Neutrophil (primary cell): ENCODE measurements around the gene CCNB1IP1.

ENCODE experiments used
- H3K27ac ChIP-seq: fragments of 200-600 bp; sonication (generic); 2 replicates; pipeline ENCODE4 v1.5.1; 2016; ENCODE audit warnings: mild to moderate bottlenecking, moderate library complexity
- H3K27me3 ChIP-seq: fragments of 200-600 bp; sonication (generic); 2 replicates; pipeline ENCODE4 v1.6.0; 2016; ENCODE audit warnings: mild to moderate bottlenecking
- H3K36me3 ChIP-seq: fragments of 200-600 bp; sonication (generic); 2 replicates; pipeline ENCODE4 v1.5.1; 2017
- H3K4me1 ChIP-seq, 2 experiments: fragments of 200-600 bp in 1 of 2; sonication (generic) in 1 of 2; 1 replicate in 1 of 2; 2 replicates in 1 of 2; pipeline versions ENCODE4 v1.5.1 to v1.6.1; 2013 to 2016; ENCODE audit warnings: low read depth in 1 of 2, low read length in 1 of 2, mild to moderate bottlenecking in 1 of 2, moderate library complexity in 1 of 2; ENCODE audit not compliant: control insufficient read depth in 1 of 2, insufficient read depth in 1 of 2
- H3K4me3 ChIP-seq, 2 experiments: fragments of 200-600 bp in 1 of 2; sonication (generic) in 1 of 2; 1 replicate in 1 of 2; 2 replicates in 1 of 2; pipeline ENCODE4 v1.5.1; 2013 to 2016; ENCODE audit warnings: low read depth in 1 of 2, low read length in 1 of 2, mild to moderate bottlenecking in 1 of 2, moderate library complexity in 1 of 2
- H3K9me3 ChIP-seq: fragments of 200-600 bp; sonication (generic); 2 replicates; pipeline ENCODE4 v1.5.1; 2016
- TF ChIP-seq, protein P1 (sequence below): fragments of 200-600 bp; sonication (generic); IDR thresholded peaks from 2 replicates; pipeline ENCODE4 v1.5.1; 2016; ENCODE audit warnings: antibody characterized with exemption

CCNB1IP1 gene

DNA sequence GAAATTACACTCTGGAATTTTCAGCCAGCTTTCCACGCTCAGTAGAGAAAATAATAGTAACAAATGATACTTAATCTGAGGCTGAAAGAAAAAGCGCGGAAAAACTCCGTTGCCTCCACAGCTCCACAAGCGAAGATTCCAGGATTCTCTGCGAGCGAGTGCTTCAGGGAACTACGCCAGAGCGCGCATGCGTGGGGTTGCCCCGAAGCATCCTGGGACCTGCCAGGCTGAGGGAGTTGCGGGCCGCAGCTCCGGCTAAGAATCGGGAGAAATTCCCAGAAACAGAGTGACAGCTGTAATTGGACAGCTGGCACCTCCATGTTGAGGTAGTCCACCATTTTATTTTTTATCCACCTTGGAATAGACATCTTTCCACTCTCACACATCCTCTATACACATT lies 15.4 kb downstream of the CCNB1IP1 start:
- Histone ChIP-seq H3K27me3 (no peaks in the 10 kb centered on the region), H3K36me3 (peaks cover 4% of the 10 kb centered on the region), H3K4me1 (no peaks in the 10 kb centered on the region), H3K9me3 (no peaks in the 10 kb centered on the region), H3K4me3 (no peak overlapping the region), H3K27ac (no peak overlapping the region)
- TF ChIP-seq, protein P1, sequence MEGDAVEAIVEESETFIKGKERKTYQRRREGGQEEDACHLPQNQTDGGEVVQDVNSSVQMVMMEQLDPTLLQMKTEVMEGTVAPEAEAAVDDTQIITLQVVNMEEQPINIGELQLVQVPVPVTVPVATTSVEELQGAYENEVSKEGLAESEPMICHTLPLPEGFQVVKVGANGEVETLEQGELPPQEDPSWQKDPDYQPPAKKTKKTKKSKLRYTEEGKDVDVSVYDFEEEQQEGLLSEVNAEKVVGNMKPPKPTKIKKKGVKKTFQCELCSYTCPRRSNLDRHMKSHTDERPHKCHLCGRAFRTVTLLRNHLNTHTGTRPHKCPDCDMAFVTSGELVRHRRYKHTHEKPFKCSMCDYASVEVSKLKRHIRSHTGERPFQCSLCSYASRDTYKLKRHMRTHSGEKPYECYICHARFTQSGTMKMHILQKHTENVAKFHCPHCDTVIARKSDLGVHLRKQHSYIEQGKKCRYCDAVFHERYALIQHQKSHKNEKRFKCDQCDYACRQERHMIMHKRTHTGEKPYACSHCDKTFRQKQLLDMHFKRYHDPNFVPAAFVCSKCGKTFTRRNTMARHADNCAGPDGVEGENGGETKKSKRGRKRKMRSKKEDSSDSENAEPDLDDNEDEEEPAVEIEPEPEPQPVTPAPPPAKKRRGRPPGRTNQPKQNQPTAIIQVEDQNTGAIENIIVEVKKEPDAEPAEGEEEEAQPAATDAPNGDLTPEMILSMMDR, result no peak

DNA sequence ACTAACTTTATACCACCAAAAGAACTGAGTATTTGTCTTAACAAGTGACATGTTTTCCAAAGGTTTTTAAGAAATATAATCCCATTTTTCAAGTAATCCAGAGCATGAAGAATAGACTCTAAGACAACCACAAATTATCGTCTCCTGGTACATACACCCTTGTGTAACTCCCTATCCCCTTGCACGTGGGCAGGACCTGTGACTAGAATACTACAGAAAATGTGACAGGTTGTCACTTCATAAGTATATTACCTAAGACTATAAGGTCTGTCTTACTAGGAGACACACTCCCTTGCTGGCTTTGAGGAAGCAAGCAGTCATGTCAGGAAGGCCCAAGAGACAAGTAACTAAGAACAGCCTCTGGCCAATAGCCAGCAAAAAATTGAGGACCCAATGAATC lies 19.1 kb downstream of the CCNB1IP1 start:
- H3K27ac ChIP-seq, result no peak overlapping the region
- H3K9me3 ChIP-seq, result no peaks in the 10 kb centered on the region
- H3K27me3 ChIP-seq, result no peaks in the 10 kb centered on the region
- no peaks in the 10 kb centered on the region for H3K36me3 ChIP-seq
- TF ChIP-seq, protein P1, result no peak
- no peak overlapping the region for H3K4me3 ChIP-seq
- no peaks in the 10 kb centered on the region for H3K4me1 ChIP-seq

DNA sequence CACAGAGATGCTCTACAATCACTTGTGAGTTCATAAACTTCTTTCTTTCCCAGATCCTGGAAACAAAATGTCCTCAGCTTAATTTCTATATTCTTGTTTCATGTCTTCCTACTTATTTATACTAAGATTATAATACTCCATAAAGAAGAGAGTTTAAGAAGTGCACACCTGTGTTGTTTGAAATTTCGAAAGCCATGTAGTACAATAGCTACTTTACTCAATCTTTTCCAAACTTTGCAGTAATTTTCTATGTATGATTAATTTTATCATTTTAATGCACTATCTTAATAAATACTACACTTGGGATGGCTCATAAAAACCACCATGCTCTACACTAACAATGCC lies 27.0 kb downstream of the CCNB1IP1 start:
- H3K4me1 ChIP-seq, result peaks cover 7 to 11% of the 10 kb centered on the region in 2 experiments
- no peaks in the 10 kb centered on the region for H3K27me3 ChIP-seq
- peak overlapping the region; percentile 64 for H3K27ac ChIP-seq
- peaks cover 10% of the 10 kb centered on the region for H3K36me3 ChIP-seq
- TF ChIP-seq, protein P1, result no peak
- H3K4me3 ChIP-seq, result peak overlapping the region; percentile 62 to 80
- H3K9me3 ChIP-seq, result no peaks in the 10 kb centered on the region

DNA sequence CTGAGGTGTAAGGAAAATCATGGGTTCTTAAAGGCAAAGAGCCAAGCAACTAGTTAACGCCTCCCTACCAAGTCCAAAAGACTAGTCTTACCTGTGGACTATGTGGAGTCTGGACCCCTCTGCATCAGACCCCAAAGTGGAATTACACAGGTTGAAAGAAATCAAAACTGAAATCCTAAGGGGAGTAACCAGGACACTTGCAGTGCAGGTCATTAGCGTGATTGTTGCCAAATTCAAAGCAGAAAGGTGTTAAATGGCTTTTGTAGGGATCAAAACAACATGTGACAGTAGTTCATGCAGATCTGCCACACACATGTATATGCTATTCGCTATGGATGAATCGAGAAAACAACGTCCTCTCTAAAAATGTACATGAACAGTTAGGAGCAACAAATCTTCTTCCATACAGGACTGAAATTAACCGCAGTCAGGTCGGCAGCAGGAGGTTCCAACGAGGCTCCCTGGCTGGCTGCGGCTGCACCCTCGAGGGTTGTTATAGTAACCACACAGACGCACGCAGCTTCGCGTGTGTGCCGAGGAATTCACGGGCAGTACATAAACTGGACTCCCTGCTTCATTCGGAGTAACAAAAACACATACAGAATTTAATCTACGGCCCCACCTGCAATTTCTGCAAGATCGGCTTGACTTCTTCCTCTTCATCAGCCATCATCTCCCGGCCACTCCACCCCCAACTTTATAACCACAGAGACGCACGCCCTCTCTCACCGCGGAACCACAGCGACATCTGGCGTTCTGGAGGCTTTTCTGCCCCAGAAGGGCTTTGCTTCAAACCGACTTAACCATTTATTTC lies 27.6 kb downstream of the CCNB1IP1 start, which contains the start of gene TTC5:
Gene TTC5, minus strand, starts transcription at position 687 of the 814 bp plus-strand sequence. Its CDS starts 14 bp downstream, at position 673.
- Histone ChIP-seq H3K4me3 (peak within 1 kb of the TSS; percentile 62 to 80), H3K27me3 (no peaks in the 10 kb centered on the region), H3K27ac (peak within 1 kb of the TSS; percentile 64), H3K9me3 (no peaks in the 10 kb centered on the region), H3K4me1 (peaks cover 7 to 11% of the 10 kb centered on the region in 2 experiments), H3K36me3 (peaks cover 16% of the 10 kb centered on the region)
- TF ChIP-seq, protein P1, result peak; percentile 85

DNA sequence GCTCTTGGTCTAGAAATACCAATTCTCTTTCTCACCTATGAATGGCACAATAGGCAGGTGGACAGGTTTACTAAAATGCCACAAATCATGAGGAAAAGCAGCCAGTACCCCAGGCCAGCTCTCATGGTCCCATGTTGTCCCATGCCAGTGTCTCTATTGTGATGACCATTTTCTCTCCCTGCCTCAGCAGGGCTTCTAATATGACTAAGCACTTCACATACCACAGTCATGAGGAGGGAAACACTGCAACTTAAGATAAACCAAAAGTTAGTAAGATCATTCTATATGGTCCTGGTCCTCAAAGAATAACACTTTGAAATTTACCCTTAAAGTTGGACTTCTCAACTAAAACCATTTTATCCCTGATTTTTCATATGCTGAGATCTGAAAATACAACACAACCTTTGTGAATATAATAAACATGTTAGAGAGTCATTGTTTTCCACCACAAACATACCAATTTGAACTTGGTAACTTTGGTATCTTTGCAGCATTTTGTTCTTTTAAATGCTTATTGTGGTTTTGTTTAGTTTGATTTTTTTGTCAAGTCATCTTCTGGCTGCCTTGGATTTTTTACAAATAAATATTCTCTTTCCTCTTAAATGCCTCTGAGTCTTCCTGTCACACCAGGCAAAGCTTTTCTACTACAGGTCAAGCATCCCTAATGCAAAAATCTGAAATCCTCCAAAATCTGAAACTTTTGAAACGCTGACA lies 30.9 kb downstream of the CCNB1IP1 start:
- no peaks in the 10 kb centered on the region for H3K9me3 ChIP-seq
- peaks cover 47% of the 10 kb centered on the region for H3K36me3 ChIP-seq
- H3K4me1 ChIP-seq, result peaks cover 7 to 11% of the 10 kb centered on the region in 2 experiments
- no peak overlapping the region for H3K27ac ChIP-seq
- TF ChIP-seq, protein P1, result no peak
- no peak overlapping the region for H3K4me3 ChIP-seq
- no peaks in the 10 kb centered on the region for H3K27me3 ChIP-seq
